Thymus (tissue), 11 donors: Measurements from ENCODE around the gene IFIT2. TPM values are rescaled to one million over a fixed set of nuclear protein-coding genes. Genes with fewer than 3 reads are reported as not detected.

Experiments
- DNase-seq, 9 donors: peaks; one replicate each; pipeline ENCODE4 v3.0.0-alpha.2; 2013; ENCODE audit warnings: low spot score in 9 of 9, low read depth in 6 of 9, missing footprints in 1 of 9
- H3K27ac ChIP-seq, 2 donors: one replicate each; pipeline ENCODE4 v1.5.1; 2013; ENCODE audit warnings: control low read depth in 1 of 2, low read depth in 1 of 2, low read length in 1 of 2, mild to moderate bottlenecking in 1 of 2, moderate library complexity in 1 of 2
- H3K27me3 ChIP-seq, 2 donors: one replicate each; pipeline ENCODE4 v1.5.1; 2013; ENCODE audit warnings: low read length in 1 of 2; ENCODE audit not compliant: control insufficient read depth in 2 of 2, insufficient read depth in 1 of 2
- H3K36me3 ChIP-seq, 2 donors: one replicate each; pipeline ENCODE4 v1.5.1; 2013; ENCODE audit warnings: low read length in 1 of 2, mild to moderate bottlenecking in 1 of 2, moderate library complexity in 1 of 2; ENCODE audit not compliant: control insufficient read depth in 2 of 2, insufficient read depth in 2 of 2
- H3K4me1 ChIP-seq, 2 donors: one replicate each; pipeline ENCODE4 v1.5.1; 2013; ENCODE audit warnings: low read length in 2 of 2; ENCODE audit not compliant: control insufficient read depth in 2 of 2, insufficient read depth in 2 of 2
- H3K4me3 ChIP-seq, 2 donors: one replicate each; pipeline ENCODE4 v1.5.1; 2013; ENCODE audit warnings: low read length in 2 of 2, control low read depth in 1 of 2, mild to moderate bottlenecking in 1 of 2
- H3K9me3 ChIP-seq, 2 donors: one replicate each; pipeline ENCODE4 v1.5.1; 2013; ENCODE audit warnings: low read length in 1 of 2, mild to moderate bottlenecking in 1 of 2; ENCODE audit not compliant: control insufficient read depth in 2 of 2, insufficient read depth in 1 of 2
- whole genome bisulfite sequencing: extraction: QIAGEN DNeasy Blood & Tissue Kit; methylation state at CpG from one replicate; pipeline ENCODE4 v1.1.7; 2013; 5-methylcytosine and 5-hydroxymethylcytosine counted together
- polyA plus RNA-seq: library from polyadenylated mRNA; stranded (reverse); fragments of 200-250 nt; gene quantifications from one replicate; pipeline ENCODE4 v1.2.3, GENCODE V29; 2013
- total RNA-seq: library from RNA; stranded (reverse); fragments of 120-200 nt; gene quantifications from one replicate; pipeline ENCODE4 v1.2.4, GENCODE V29; 2013
- donor health status: healthy.

IFIT2 gene
- total and polyA plus RNA-seq, 2 donors, result 8.7 to 16.0 TPM

DNA sequence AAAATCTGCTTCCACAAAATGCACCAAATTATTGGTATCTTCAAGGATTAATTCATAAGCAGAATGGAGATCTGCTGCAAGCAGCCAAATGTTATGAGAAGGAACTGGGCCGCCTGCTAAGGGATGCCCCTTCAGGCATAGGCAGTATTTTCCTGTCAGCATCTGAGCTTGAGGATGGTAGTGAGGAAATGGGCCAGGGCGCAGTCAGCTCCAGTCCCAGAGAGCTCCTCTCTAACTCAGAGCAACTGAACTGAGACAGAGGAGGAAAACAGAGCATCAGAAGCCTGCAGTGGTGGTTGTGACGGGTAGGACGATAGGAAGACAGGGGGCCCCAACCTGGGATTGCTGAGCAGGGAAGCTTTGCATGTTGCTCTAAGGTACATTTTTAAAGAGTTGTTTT lies 38.0 kb downstream of the IFIT2 start:
- peaks cover 0 to 13% of the 10 kb centered on the region in 2 donors for H3K36me3 ChIP-seq
- H3K27ac ChIP-seq, result no peak overlapping the region
- no peaks in the 10 kb centered on the region for H3K4me1 ChIP-seq
- H3K9me3 ChIP-seq, result no peaks in the 10 kb centered on the region
- no peak overlapping the region for H3K4me3 ChIP-seq
- no peak for DNase-seq
- peaks cover 4 to 8% of the 10 kb centered on the region in 2 donors for H3K27me3 ChIP-seq
- WGBS, result 94% methylated on average over 4 of the region's 4 CpGs

- Histone ChIP-seq H3K36me3 (peaks cover 0 to 13% of the 10 kb centered on the region in 2 donors), H3K9me3 (no peaks in the 10 kb centered on the region), H3K27me3 (no peaks in the 10 kb centered on the region), H3K4me3 (no peak overlapping the region), H3K4me1 (no peaks in the 10 kb centered on the region), H3K27ac (no peak overlapping the region)
- DNase-seq, result no peak
- WGBS, result 96% methylated on average over 3 of the region's 3 CpGs
These were observed 39.8 kb downstream of the IFIT2 start for GRCh38 chr10:89341649-89342048.

DNA sequence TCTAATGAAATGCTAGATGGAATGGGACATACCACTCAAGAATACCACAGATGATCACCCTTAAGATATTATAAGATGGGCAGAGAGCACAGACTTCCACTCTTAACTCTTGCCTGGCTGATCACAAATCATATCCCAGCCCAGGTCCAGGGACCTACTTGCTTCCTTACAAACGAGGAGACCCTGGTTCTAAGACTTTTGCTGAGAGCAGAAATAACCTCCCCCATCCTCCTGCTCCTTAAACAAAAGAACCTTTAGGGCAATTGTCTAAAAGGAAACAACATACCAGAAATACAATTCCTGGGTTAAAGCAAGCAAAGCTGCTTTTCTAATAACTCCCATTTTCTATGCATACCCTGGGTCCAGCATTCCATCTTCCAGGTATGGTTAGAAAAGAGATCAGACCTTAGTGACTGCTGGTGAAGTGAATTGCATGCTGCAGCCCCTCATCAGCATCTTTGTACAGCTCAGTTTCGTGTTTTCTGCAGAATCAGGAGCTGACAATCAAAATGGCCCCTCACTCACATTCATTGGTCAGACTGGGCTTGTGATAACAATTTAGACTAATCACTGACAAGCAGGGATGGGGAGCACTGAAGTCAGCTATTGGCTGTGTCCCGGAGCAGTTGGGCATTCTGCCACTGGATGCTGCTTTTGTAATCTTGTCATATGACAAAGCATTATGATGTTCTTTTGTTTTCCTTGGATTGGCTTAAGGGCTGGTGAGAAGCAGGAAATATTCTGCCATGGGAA lies 40.5 kb downstream of the IFIT2 start:
- H3K9me3 ChIP-seq, result no peaks in the 10 kb centered on the region
- DNase-seq, result no peak
- H3K36me3 ChIP-seq, result peaks cover 0 to 13% of the 10 kb centered on the region in 2 donors
- H3K4me1 ChIP-seq, result no peaks in the 10 kb centered on the region
- H3K27ac ChIP-seq, result no peak overlapping the region
- H3K4me3 ChIP-seq, result no peak overlapping the region
- 91% methylated on average over 3 of the region's 3 CpGs for WGBS
- H3K27me3 ChIP-seq, result no peaks in the 10 kb centered on the region

DNA sequence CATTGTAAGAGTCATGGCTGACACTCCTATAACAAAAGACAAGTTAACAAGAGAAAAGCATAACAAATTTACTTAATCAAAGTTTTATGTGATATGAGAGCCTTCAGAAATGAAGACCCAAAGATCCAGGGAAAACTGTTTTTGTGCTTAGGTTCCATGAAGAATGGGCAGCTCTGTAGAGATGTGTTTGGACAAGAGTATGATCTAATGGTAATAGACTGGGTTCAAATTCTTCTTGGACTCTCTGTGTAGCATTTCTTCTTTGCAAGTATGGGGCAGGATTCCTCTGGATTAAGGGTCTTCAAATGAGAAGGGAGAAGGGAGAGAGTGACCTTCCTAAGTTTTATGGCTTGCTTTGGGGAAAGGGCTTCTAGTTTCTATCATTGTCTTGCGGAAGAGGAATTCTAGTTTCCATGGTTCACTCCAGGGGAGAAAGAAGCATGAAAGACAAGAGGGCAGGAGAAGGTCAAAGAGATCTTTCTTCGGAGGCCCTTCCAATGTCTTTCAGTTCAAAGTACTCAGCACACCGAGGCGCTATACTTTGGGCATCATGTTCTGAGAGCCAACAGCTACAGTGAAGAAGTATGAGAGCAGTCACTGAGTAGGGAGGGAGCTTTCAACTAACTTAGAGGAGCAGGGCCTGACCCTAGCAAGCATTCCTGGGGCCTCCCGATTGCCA lies 41.4 kb downstream of the IFIT2 start:
- H3K27me3 ChIP-seq, result no peaks in the 10 kb centered on the region
- no peak for DNase-seq
- H3K9me3 ChIP-seq, result no peaks in the 10 kb centered on the region
- H3K4me1 ChIP-seq, result peaks cover 0 to 5% of the 10 kb centered on the region in 2 donors
- peaks cover 0 to 13% of the 10 kb centered on the region in 2 donors for H3K36me3 ChIP-seq
- H3K4me3 ChIP-seq, result no peak overlapping the region
- WGBS, result 97% methylated on average over 5 of the region's 5 CpGs
- H3K27ac ChIP-seq, result no peak overlapping the region

- Histone ChIP-seq H3K36me3 (peaks cover 0 to 4% of the 10 kb centered on the region in 2 donors), H3K27ac (no peak overlapping the region), H3K4me3 (no peak overlapping the region), H3K4me1 (peaks cover 0 to 5% of the 10 kb centered on the region in 2 donors), H3K9me3 (no peaks in the 10 kb centered on the region), H3K27me3 (no peaks in the 10 kb centered on the region)
- DNase-seq, result no peak
- WGBS, result 94% methylated on average over 2 of the region's 2 CpGs
These were observed 42.3 kb downstream of the IFIT2 start for GRCh38 chr10:89344156-89344555.

- WGBS, result 96% methylated on average over 4 of the region's 4 CpGs
- no peak overlapping the region for H3K27ac ChIP-seq
These were observed 43.6 kb downstream of the IFIT2 start for GRCh38 chr10:89345367-89346000.

DNA sequence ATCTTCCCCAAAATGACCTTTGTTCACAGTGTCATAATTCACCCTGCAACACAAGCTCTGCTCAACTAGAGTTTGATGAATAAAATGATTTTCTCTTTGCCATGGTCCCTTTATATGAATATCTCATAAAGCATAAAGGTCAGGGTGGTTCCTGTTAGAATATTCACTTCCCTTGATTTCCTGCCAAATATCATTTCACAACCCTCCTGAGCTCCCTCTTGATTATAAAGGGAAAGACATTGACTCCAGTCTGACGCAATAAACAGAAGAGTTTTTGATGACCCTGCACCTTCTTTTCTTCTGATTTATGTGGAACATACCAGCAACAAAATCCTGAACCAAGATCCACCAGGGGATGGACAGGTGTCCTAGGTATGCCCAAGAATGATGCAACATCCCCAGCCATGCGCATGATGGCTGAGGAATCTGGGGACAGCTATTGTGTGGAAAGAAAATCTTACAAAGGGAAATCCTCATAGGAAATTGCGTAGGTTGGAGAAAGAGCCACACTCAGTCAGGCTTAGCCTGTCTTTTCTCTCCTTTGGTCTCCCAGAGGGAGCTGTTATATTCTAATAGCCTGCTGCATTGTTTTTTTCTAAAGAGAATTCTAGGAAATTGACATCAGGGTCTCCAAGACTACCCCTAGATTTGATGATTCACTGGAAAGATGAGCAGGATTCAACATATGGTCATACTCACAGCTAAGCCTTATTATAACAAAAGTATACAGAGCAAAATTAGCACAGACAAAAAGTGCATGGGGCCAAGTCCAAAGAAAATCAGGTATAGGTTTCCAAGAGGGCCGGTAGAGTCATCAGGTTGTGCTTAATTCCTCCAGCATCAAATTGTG lies 44.8 kb downstream of the IFIT2 start:
- no peak overlapping the region for H3K4me3 ChIP-seq
- no peak overlapping the region for H3K27ac ChIP-seq
- H3K4me1 ChIP-seq, result peaks cover 0 to 10% of the 10 kb centered on the region in 2 donors
- no peaks in the 10 kb centered on the region for H3K9me3 ChIP-seq
- WGBS, result 96% methylated on average over 4 of the region's 4 CpGs
- no peaks in the 10 kb centered on the region for H3K27me3 ChIP-seq
- no peak for DNase-seq
- H3K36me3 ChIP-seq, result no peaks in the 10 kb centered on the region

More at GRCh38 chr10:89345367-89346000, 43.6 kb downstream of the IFIT2 start:
- DNase-seq, result no peak
- Histone ChIP-seq H3K27me3 (no peaks in the 10 kb centered on the region), H3K36me3 (no peaks in the 10 kb centered on the region), H3K4me1 (peaks cover 0 to 5% of the 10 kb centered on the region in 2 donors), H3K4me3 (no peak overlapping the region), H3K9me3 (no peaks in the 10 kb centered on the region)

DNA sequence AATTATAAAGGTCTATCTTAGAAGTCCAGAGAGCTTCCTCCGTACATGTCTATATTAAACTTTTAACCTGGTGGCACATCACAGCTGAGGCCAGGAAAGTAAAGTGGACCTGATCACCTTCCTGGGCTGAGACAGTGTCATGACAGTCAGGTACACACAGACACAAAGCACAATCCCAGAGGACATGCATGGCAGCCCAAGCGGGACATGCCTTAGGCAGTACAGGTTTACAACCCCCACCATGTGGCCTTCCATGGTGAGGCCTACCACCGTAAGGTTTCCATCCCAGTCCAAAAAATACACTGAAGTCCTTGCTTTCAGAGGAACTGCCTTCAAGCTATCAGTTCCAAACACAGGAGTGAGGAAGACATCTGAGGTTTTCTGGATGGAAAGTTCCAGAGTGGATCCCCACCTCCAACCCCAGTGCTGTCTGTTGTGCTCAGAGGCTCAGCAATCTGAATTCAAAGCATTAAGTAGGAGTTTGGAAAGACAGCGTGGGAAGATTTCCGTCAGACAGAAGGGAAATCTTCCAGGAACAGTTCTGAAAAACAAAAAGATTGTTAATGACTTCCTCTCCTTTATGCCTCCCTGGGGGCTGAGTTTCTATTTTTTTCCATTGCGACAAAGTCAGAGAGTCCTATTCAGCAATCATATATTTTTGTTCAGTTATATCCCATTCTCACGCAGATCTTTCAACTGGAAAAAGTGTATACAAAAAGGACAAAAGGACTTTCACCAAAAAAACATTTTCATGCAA lies 46.0 kb downstream of the IFIT2 start:
- DNase-seq, result no peak

More for the DNA sequence above, 46.0 kb downstream of the IFIT2 start:
- H3K4me3 ChIP-seq, result no peak overlapping the region
- no peaks in the 10 kb centered on the region for H3K9me3 ChIP-seq
- H3K27me3 ChIP-seq, result no peaks in the 10 kb centered on the region
- 96% methylated on average over 7 of the region's 7 CpGs for WGBS
- H3K4me1 ChIP-seq, result peaks cover 0 to 11% of the 10 kb centered on the region in 2 donors
- no peaks in the 10 kb centered on the region for H3K36me3 ChIP-seq
- no peak overlapping the region for H3K27ac ChIP-seq
